Astrocyte of the cerebellum (primary cell): ENCODE data around the gene ZFP92.
A peak's percentile ranks its signal among the peaks of the same experiment; 100 is the strongest.
"Not testable (repeated sequence)": the region's sequence is repeated elsewhere in the genome, so short reads cannot be mapped to it uniquely, and the experiment has no call there.

Experiments used
- DNase-seq: peaks from one replicate; pipeline ENCODE4 v3.0.0-alpha.2; 2011; ENCODE audit warnings: low read depth
- H3K4me3 ChIP-seq: 2 replicates; pipeline ENCODE4 v1.5.1; 2011; ENCODE audit warnings: mild to moderate bottlenecking, low read depth, low read length, moderate library complexity
- in situ Hi-C: cut with HindIII; loops from 2 replicates; pipeline ENCODE4 v1.10.0; 2017; ENCODE audit warnings: low sequenced_read_pairs
- TF ChIP-seq, protein P1 (sequence below): IDR thresholded peaks from 2 replicates; pipeline ENCODE4 v1.5.1; 2012; ENCODE audit warnings: low read length, low read depth, moderate library complexity, mild to moderate bottlenecking; ENCODE audit errors: missing control alignments

ZFP92 gene

DNA sequence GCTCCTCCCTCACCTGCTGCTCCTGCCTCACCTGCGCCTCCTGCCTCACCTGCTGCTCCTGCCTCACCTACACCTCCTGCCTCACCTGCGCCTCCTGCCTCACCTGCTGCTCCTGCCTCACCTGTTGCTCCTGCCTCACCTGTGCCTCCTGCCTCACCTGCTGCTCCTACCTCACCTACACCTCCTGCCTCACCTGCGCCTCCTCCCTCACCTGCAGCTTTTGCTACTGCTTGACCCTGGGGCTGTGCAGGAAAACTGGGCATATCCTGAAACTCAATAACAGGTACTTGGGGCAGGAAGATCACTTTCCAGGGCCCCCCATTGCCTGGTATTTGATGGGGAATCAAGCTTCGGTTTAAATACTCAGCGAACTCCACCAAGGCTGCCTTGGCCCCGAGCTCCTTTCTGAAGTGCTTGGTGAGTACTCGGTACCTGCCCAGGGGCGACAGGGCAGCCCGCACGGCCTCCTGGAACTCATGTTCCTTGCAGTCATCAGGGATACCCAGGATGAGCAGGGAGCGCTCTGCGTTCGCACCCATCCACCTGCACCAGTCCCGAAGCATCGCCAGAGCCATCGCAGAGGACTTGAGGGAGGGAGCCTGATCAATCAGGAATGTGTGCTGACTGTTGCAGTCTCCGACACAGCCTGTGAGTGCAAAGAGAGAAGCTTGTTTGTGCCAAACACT, 12.9 kb upstream of the ZFP92 start:
- TF ChIP-seq, protein P1, sequence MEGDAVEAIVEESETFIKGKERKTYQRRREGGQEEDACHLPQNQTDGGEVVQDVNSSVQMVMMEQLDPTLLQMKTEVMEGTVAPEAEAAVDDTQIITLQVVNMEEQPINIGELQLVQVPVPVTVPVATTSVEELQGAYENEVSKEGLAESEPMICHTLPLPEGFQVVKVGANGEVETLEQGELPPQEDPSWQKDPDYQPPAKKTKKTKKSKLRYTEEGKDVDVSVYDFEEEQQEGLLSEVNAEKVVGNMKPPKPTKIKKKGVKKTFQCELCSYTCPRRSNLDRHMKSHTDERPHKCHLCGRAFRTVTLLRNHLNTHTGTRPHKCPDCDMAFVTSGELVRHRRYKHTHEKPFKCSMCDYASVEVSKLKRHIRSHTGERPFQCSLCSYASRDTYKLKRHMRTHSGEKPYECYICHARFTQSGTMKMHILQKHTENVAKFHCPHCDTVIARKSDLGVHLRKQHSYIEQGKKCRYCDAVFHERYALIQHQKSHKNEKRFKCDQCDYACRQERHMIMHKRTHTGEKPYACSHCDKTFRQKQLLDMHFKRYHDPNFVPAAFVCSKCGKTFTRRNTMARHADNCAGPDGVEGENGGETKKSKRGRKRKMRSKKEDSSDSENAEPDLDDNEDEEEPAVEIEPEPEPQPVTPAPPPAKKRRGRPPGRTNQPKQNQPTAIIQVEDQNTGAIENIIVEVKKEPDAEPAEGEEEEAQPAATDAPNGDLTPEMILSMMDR = no peak
- DNase-seq = no peak
- in situ Hi-C loops = no loop called here
- no peak overlapping the region for H3K4me3 ChIP-seq

DNA sequence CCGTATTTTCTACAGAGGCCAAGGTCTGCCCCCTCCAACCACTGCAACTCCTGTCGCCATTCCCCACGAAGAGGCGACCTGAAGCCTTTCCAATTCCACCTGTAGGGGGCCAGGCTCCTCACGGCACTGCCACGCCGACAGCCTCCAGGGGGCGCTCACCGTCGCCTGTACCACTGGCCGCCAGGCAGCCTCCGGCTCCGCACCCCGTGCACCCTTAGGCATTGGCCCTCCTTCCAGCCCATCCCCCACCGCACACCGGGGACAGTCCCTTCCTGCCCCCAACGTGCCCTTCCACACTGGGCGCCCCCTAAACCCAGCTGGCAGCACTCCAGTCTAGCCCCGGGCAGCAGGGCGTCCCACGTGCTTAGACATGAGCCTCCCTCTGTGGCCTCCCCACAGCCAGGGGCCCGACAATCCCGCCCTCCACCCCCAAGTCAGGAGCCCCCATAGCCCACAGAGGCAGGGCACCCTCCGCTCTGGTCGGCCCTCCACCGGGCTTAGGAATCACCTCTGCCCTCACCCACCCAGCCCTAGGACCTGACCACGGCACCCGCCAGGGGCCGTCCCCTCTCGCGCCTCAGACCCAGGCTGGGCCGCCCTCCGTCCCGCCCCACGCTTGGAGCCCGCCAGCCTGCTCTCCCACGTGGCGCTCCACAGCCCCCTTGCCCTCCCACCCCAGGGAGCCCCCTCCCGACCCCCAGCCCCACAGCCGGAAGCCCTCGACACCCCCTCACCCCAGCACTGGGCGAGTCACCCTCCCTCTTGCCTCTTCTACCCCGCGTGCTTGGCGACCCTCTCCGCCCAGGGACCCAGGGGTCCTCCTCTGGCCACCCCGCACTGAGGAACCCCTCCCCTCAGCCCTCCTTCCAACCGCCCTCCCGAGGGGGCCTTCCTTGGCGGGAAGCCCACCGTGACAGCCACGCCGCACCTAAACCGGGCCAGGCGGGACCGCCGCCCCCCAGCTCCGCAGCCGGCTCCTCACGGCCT, 10.8 kb upstream of the ZFP92 start:
- no peak overlapping the region for H3K4me3 ChIP-seq
- DNase-seq = no peak
- TF ChIP-seq, protein P1 = peak; percentile 44
- in situ Hi-C loops = no loop called here

DNA sequence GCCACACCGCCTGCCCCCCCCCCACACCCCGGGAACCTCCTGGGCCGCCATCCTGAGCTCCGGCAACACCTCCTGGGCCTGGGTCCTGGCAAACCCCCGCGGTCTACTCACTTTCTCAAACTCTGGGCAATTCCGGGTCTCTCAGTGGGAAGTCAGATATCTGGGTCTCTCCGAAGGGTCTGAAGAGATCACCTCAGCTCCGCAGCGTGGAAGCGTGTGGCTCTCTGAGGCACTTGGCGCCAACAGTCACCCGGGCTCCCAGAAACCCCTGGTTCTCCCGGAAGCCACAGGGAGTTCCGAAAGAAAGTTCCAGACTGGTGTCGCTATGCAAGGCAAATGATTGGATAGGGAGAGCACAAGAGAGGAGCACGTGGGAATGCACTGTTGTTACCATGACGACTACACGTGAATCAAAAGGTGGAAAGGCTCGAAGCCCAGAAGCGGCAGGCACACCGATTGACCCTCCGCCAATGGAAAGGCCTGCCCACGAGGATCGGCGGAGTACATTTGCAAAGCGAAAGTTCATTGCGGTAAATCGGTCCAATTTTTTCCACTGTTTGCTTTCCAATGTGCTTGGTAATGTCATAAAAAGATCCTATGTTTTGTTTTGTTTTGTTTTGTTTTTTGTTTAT, 10.0 kb upstream of the ZFP92 start, which contains the start of gene PNMA6E:
PNMA6E (minus strand) TSS at position 218 of the 632 bp plus-strand sequence. CDS start 2,501 bp downstream, outside the sequence.
- DNase-seq = no peak
- TF ChIP-seq, protein P1 = no peak
- no peak within 1 kb of the TSS for H3K4me3 ChIP-seq
- in situ Hi-C loops = no loop called here

DNA sequence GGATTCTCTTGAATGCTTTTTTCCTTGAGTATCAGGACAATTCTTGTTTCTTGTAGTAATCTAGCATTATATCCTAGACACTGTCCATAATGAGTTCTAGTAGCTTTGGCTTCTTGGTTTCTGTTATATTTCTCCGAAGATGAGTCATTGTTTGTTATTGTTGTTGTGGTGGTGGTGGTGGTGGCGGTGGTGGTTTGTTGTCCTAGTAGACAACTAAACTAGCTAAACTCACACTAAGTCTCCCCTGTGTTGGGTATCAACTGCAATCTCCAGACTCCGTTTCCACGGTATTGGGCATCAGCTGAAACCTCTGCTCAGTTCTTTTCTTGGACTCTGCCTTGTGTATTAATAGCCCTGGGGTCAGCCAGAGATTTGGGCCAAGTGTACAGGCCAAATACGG, 6.9 kb upstream of the ZFP92 start:
- in situ Hi-C loops, DNase-seq, H3K4me3 ChIP-seq: not testable (repeated sequence)

DNA sequence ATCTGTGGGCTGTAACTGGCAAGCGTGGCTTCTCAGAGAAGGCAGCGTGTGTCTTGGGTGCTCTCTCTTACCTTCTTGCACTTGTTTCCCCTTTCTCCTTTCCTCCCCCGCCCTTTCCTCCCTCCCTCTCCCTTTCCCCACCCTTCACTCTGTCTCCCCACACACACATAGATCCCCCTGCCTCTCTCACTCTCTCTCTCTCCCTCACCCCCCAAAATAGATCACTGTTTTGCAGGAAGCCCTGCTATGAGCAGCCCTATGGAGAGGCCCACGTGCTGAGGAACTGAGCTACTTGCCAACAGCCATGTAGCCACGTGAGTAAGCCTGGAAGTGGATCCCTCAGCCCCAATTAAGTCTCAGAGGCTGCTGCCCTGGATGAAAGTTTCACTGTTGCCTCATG, 5.8 kb upstream of the ZFP92 start:
- H3K4me3 ChIP-seq = no peak overlapping the region
- in situ Hi-C loops = no loop called here
- no peak for DNase-seq
- TF ChIP-seq, protein P1 = no peak

DNA sequence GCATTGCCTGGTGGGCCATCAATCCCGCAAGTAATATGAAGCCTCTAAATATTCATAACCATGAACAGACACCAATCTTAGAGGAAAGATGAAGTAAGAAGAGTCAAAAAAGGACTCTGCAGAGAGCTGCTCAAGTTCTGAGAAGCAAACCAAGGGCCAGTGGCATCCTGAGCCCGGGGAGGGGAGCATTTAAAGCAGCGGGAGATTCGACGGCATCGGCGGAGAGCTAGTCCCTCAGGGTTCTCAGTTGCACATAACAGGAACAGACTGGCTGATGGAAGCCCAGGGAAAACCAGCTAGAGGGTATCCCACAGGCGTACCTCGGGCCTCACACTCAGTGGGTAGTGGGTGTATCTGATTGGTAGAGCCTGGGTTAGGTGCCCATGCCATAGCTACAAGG, 5.3 kb upstream of the ZFP92 start:
- TF ChIP-seq, protein P1 = no peak
- no peak for DNase-seq
- in situ Hi-C loops = no loop called here
- no peak overlapping the region for H3K4me3 ChIP-seq
